ENCODE measurements around the gene SIAE.

GRCh38 chr11:124670732-124671131 is 2.8 kb downstream of the SIAE start:
- TF ChIP-seq POLR2A (IDR thresholded peaks at IDR 0.05), result no peak
- no peak for TF ChIP-seq CTCF (IDR thresholded peaks at IDR 0.05)

All from testis (tissue), 2 donors.